H1 (cell line): ENCODE results near the gene ADCY6. TPM values are rescaled to one million over a fixed set of nuclear protein-coding genes. Genes with fewer than 3 reads are reported as not detected.

ENCODE experiments used
- CTCF ChIA-PET: fragments of 300-600 bp; sonication (Branson Sonifier 250); formaldehyde crosslinking; loops from one replicate; lab custom pipeline; 2021; ENCODE audit not compliant: partially characterized antibody; lab: Charles Lee
- POLR2A ChIA-PET: fragments of 300-600 bp; sonication (Branson Sonifier 250); formaldehyde crosslinking; loops from one replicate; lab custom pipeline; 2021; ENCODE audit warnings: inconsistent platforms; ENCODE audit not compliant: partially characterized antibody; lab: Charles Lee
- DNase-seq, 2 experiments: peaks; one replicate each; pipeline versions ENCODE4 v3.0.0 to v3.0.0-alpha.2; 2010 to 2022; ENCODE audit warnings: low spot score in 2 of 2, low read depth in 1 of 2, mixed read lengths in 1 of 2
- FAIRE-seq: peaks from 2 replicates; lab custom pipeline; 2011; peaks lifted over from hg19 to GRCh38; lab: Jason Lieb, UNC
- H2AFZ ChIP-seq: 2 replicates; pipeline ENCODE4 v1.8.1; 2012; ENCODE audit warnings: low read length, inconsistent platforms
- H2AK5ac ChIP-seq: 2 replicates; pipeline ENCODE4 v1.6.1; 2013; ENCODE audit warnings: low read depth, low read length
- H2BK120ac ChIP-seq: replicated peaks from 2 replicates; pipeline ENCODE3; 2013; ENCODE audit warnings: low read depth, low read length, inconsistent platforms
- H2BK12ac ChIP-seq: 2 replicates; pipeline ENCODE4 v1.6.1; 2013; ENCODE audit warnings: low read depth, low read length
- H2BK15ac ChIP-seq: 2 replicates; pipeline ENCODE4 v1.6.1; 2013; ENCODE audit warnings: low read length
- H2BK20ac ChIP-seq: 2 replicates; pipeline ENCODE4 v1.6.1; 2013; ENCODE audit warnings: low read length
- H2BK5ac ChIP-seq: 2 replicates; pipeline ENCODE4 v1.6.1; 2013; ENCODE audit warnings: low read depth, low read length
- H3K14ac ChIP-seq: 2 replicates; pipeline ENCODE4 v1.6.1; 2013; ENCODE audit warnings: inconsistent platforms; ENCODE audit not compliant: insufficient read length
- H3K18ac ChIP-seq: 2 replicates; pipeline ENCODE4 v1.6.1; 2013; ENCODE audit warnings: low read length; ENCODE audit errors: extremely low read depth
- H3K23ac ChIP-seq: 2 replicates; pipeline ENCODE4 v1.6.1; 2013; ENCODE audit warnings: inconsistent platforms; ENCODE audit not compliant: insufficient read length
- H3K23me2 ChIP-seq: 2 replicates; pipeline ENCODE4 v1.6.1; 2013; ENCODE audit warnings: low read depth, low read length
- H3K27ac ChIP-seq: 2 replicates; pipeline ENCODE4 v1.6.1; 2011; ENCODE audit warnings: low read depth, low read length, inconsistent platforms
- H3K27me3 ChIP-seq, 4 experiments: replicated peaks in 1 of 4; 1 replicate in 1 of 4; 2 replicates in 3 of 4; pipeline versions ENCODE4 v1.6.1 to v1.8.1; 2011 to 2013; ENCODE audit warnings: low read length in 3 of 4, mild to moderate bottlenecking in 3 of 4, inconsistent platforms in 2 of 4, mixed read lengths in 2 of 4, moderate library complexity in 1 of 4; ENCODE audit not compliant: control insufficient read depth in 3 of 4, insufficient read depth in 3 of 4; ENCODE audit errors: extremely low read depth in 1 of 4
- H3K36me3 ChIP-seq, 4 experiments: 2 replicates each; pipeline versions ENCODE4 v1.6.1 to v1.8.1; 2011 to 2013; ENCODE audit warnings: mild to moderate bottlenecking in 4 of 4, low read length in 3 of 4, moderate library complexity in 2 of 4, control low read depth in 1 of 4, inconsistent platforms in 1 of 4; ENCODE audit not compliant: insufficient read depth in 4 of 4, control insufficient read depth in 2 of 4
- H3K4ac ChIP-seq: replicated peaks from 2 replicates; pipeline ENCODE3; 2013; ENCODE audit warnings: low read length, low read depth, mixed read lengths, inconsistent platforms; ENCODE audit not compliant: insufficient read length
- H3K4me1 ChIP-seq, 4 experiments: replicated peaks in 1 of 4; 1 replicate in 1 of 4; 2 replicates in 3 of 4; pipeline versions ENCODE4 v1.6.1 to v1.8.1; 2011 to 2013; ENCODE audit warnings: low read length in 3 of 4, inconsistent platforms in 2 of 4, mixed read lengths in 1 of 4; ENCODE audit not compliant: insufficient read depth in 4 of 4, control insufficient read depth in 3 of 4
- H3K4me2 ChIP-seq, 2 experiments: 2 replicates each; pipeline versions ENCODE4 v1.6.1 to v1.8.1; 2011 to 2013; ENCODE audit warnings: low read depth in 2 of 2, low read length in 2 of 2, control low read depth in 1 of 2, inconsistent platforms in 1 of 2, mild to moderate bottlenecking in 1 of 2; ENCODE audit not compliant: insufficient read depth in 1 of 2
- H3K4me3 ChIP-seq, 4 experiments: fragments of 200-600, 300-600 bp in 1 of 4; sonication (generic), shearing (Covaris generic), sonication (Bioruptor Twin) in 1 of 4; 2 replicates each; pipeline versions ENCODE4 v1.5.1 to v1.8.1; 2011 to 2016; ENCODE audit warnings: low read length in 4 of 4, low read depth in 3 of 4, control low read depth in 2 of 4, inconsistent platforms in 2 of 4, mild to moderate bottlenecking in 2 of 4, mixed read lengths in 1 of 4, moderate library complexity in 1 of 4; ENCODE audit not compliant: insufficient read depth in 2 of 4; ENCODE audit errors: extremely low read depth in 1 of 4
- H3K56ac ChIP-seq: replicated peaks from 2 replicates; pipeline ENCODE3; 2013; ENCODE audit warnings: low read depth, mild to moderate bottlenecking, mixed read lengths, low read length, inconsistent platforms; ENCODE audit not compliant: insufficient read length
- H3K79me1 ChIP-seq: 2 replicates; pipeline ENCODE4 v1.6.1; 2013; ENCODE audit warnings: low read depth, low read length, control low read depth
- H3K79me2 ChIP-seq, 2 experiments: 2 replicates each; pipeline versions ENCODE4 v1.6.1 to v1.8.1; 2012 to 2013; ENCODE audit warnings: low read length in 2 of 2, mild to moderate bottlenecking in 2 of 2, inconsistent platforms in 1 of 2; ENCODE audit not compliant: insufficient read depth in 2 of 2, control insufficient read depth in 1 of 2
- H3K9ac ChIP-seq, 4 experiments: replicated peaks in 1 of 4; 1 replicate in 1 of 4; 2 replicates in 3 of 4; pipeline versions ENCODE4 v1.6.1 to v1.8.1; 2011 to 2013; ENCODE audit warnings: low read depth in 3 of 4, low read length in 3 of 4, control low read depth in 2 of 4, mild to moderate bottlenecking in 2 of 4, moderate library complexity in 2 of 4, inconsistent platforms in 1 of 4; ENCODE audit errors: extremely low read depth in 1 of 4
- H3K9me3 ChIP-seq, 2 experiments: 2 replicates each; pipeline versions ENCODE4 v1.6.1 to v1.8.1; 2012 to 2013; ENCODE audit warnings: mild to moderate bottlenecking in 2 of 2, moderate library complexity in 2 of 2, control low read depth in 1 of 2, inconsistent platforms in 1 of 2, low read depth in 1 of 2, low read length in 1 of 2, mixed read lengths in 1 of 2; ENCODE audit not compliant: insufficient read depth in 2 of 2
- H4K20me1 ChIP-seq, 2 experiments: replicated peaks in 1 of 2; 2 replicates each; pipeline versions ENCODE3 to v1.8.1; 2011 to 2013; ENCODE audit warnings: inconsistent platforms in 2 of 2, low read length in 2 of 2, mild to moderate bottlenecking in 1 of 2; ENCODE audit not compliant: insufficient read depth in 2 of 2, control insufficient read depth in 1 of 2
- H4K5ac ChIP-seq: 2 replicates; pipeline ENCODE4 v1.6.1; 2013; ENCODE audit warnings: low read length, low read depth, mixed read lengths, inconsistent platforms; ENCODE audit not compliant: insufficient read length
- H4K8ac ChIP-seq: 2 replicates; pipeline ENCODE4 v1.8.0; 2013; ENCODE audit warnings: mild to moderate bottlenecking, moderate library complexity, low read length, inconsistent platforms; ENCODE audit not compliant: insufficient read depth; ENCODE audit errors: extremely low read depth
- H4K91ac ChIP-seq: replicated peaks from 2 replicates; pipeline ENCODE3; 2013; ENCODE audit warnings: low read length, mixed read lengths, inconsistent platforms; ENCODE audit not compliant: insufficient read length
- ATF3 ChIP-seq: IDR thresholded peaks from 2 replicates; pipeline ENCODE4 v1.6.1; 2011; ENCODE audit warnings: low read depth, mild to moderate bottlenecking, low read length; ENCODE audit not compliant: insufficient read depth
- FOSL1 ChIP-seq: IDR thresholded peaks from 2 replicates; pipeline ENCODE4 v1.6.1; 2011; ENCODE audit warnings: mild to moderate bottlenecking, low read depth, low read length, moderate library complexity; ENCODE audit not compliant: insufficient read depth
- JUND ChIP-seq: IDR thresholded peaks from 2 replicates; pipeline ENCODE4 v1.6.1; 2011; ENCODE audit warnings: mild to moderate bottlenecking, improper control_type of control experiment, low read length
- MAFK ChIP-seq: IDR thresholded peaks from 2 replicates; pipeline ENCODE4 v1.6.1; 2012; ENCODE audit warnings: low read depth, mild to moderate bottlenecking, improper control_type of control experiment, low read length
- PHF8 ChIP-seq: fragments of 200-600 bp; sonication (generic); conservative IDR thresholded peaks from 2 replicates; pipeline ENCODE4 v1.7.1; 2012; ENCODE audit warnings: low read depth, mild to moderate bottlenecking, inconsistent platforms, low read length, moderate library complexity
- POLR2A ChIP-seq, 2 experiments: IDR thresholded peaks; 1 replicate in 1 of 2; 2 replicates in 1 of 2; pipeline ENCODE4 v1.6.1; 2011; ENCODE audit warnings: low read depth in 2 of 2, low read length in 2 of 2, mild to moderate bottlenecking in 2 of 2; ENCODE audit errors: control extremely low read depth in 1 of 2
- POLR2AphosphoS5 ChIP-seq: IDR thresholded peaks from 2 replicates; pipeline ENCODE4 v1.6.1; 2011; ENCODE audit warnings: low read depth, low read length
- POU5F1 ChIP-seq: IDR thresholded peaks from 2 replicates; pipeline ENCODE4 v1.6.1; 2011; ENCODE audit warnings: low read depth, mild to moderate bottlenecking, low read length, moderate library complexity
- RAD21 ChIP-seq, 2 experiments: IDR thresholded peaks in 1 of 2; conservative IDR thresholded peaks in 1 of 2; 2 replicates each; pipeline ENCODE4 v1.6.1; 2011; ENCODE audit warnings: low read depth in 2 of 2, low read length in 2 of 2, improper control_type of control experiment in 1 of 2, inconsistent platforms in 1 of 2, mild to moderate bottlenecking in 1 of 2, moderate library complexity in 1 of 2
- RBBP5 ChIP-seq: IDR thresholded peaks from 2 replicates; pipeline ENCODE4 v1.7.1; 2012; ENCODE audit warnings: low read depth, mild to moderate bottlenecking, inconsistent platforms, low read length, moderate library complexity, borderline replicate concordance
- SAP30 ChIP-seq: fragments of 300-600 bp; sonication (generic); IDR thresholded peaks from 2 replicates; pipeline ENCODE4 v1.7.1; 2012; ENCODE audit warnings: low read length, moderate library complexity, mild to moderate bottlenecking, inconsistent platforms; ENCODE audit not compliant: insufficient read depth, insufficient replicate concordance
- SIRT6 ChIP-seq: IDR thresholded peaks from one replicate; pipeline ENCODE4 v1.7.1; 2012; ENCODE audit warnings: low read length, inconsistent platforms
- SIX5 ChIP-seq: IDR thresholded peaks from 2 replicates; pipeline ENCODE4 v1.6.1; 2011; ENCODE audit warnings: mild to moderate bottlenecking, low read depth, low read length
- YY1 ChIP-seq: IDR thresholded peaks from 2 replicates; pipeline ENCODE4 v1.6.1; 2011; ENCODE audit warnings: low read depth, mild to moderate bottlenecking, low read length
- WGBS, 2 experiments: shearing (Covaris generic) in 1 of 2; methylation state at CpG; one replicate each; pipeline versions ENCODE4 v1.1.6 to v1.1.7; 2013 to 2015; ENCODE audit warnings: low lambda C conversion rate in 2 of 2, mixed read lengths in 2 of 2, inconsistent platforms in 1 of 2, low coverage in 1 of 2, missing lambda C conversion rate in 1 of 2; ENCODE audit not compliant: insufficient replicate concordance in 2 of 2, insufficient coverage in 1 of 2, insufficient read length in 1 of 2; ENCODE audit errors: extremely low coverage in 1 of 2, missing lambda C conversion rate in 1 of 2; 5-methylcytosine and 5-hydroxymethylcytosine counted together
- polyA plus RNA-seq, 7 experiments: library from polyadenylated mRNA; depleted of rRNA in 3 of 7; stranded (reverse) in 5 of 7; unstranded in 2 of 7; fragments of >200 nt in 5 of 7; fragments of 200-250 nt in 2 of 7; gene quantifications; 1 replicate in 5 of 7; 2 replicates in 1 of 7; 4 replicates in 1 of 7; pipeline versions ENCODE4 v1.2.1 to v1.2.3, GENCODE V29; 2011 to 2013; ENCODE audit warnings: missing spikeins in 2 of 7, mixed read lengths in 2 of 7
- total RNA-seq: library from RNA; stranded (reverse); fragmentation: NEBNext Ultra II Directional; extraction: Animal tissue kit (Norgen Biotek cat#: 25700); gene quantifications from 2 replicates; pipeline ENCODE4 v1.2.1, GENCODE V29; 2021

Gene ADCY6
- total and polyA plus RNA-seq, 2 of the 8 experiments (the other 6 are each of a cell fraction or from before 2014, with no cell fraction given) = 11.7 to 17.5 TPM

DNA sequence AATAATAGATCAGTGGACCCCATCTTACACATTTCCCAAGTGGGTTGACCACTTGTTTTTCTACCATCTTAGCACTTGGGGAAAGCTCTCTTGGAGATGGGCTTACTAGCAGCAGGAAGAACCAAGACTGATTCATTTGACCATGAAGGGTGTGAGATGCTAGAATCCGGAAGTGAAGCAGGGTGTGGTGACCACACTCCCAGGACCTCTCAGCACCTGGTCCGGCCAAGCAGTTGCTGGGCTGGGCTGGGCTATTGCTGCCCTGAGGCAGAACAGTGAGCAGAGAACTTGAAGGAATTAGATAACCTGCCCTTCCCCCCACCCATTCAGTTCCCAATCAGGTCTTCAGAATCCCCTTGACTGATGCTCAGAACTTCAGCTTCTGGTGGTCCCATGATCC is 24.4 kb downstream of the ADCY6 start:
- H3K9ac ChIP-seq = no peak overlapping the region
- H3K4me1 ChIP-seq = peaks cover 0 to 14% (median 9%) of the 10 kb centered on the region in 4 experiments; a peak in 6 of 7 replicates
- H2AFZ ChIP-seq = no peak overlapping the region
- no peak overlapping the region for H3K23ac ChIP-seq
- H4K5ac ChIP-seq = no peak overlapping the region
- H2AK5ac ChIP-seq = no peak overlapping the region
- no peaks in the 10 kb centered on the region for H4K20me1 ChIP-seq
- H3K27ac ChIP-seq = no peak overlapping the region
- WGBS, 2 experiments = 98% methylated on average over 2 of the region's 2 CpGs; no CpG with 5 or more reads in 1 of the 2 experiments
- H3K79me1 ChIP-seq = no peaks in the 10 kb centered on the region
- no peaks in the 10 kb centered on the region for H3K9me3 ChIP-seq
- H3K23me2 ChIP-seq = no peaks in the 10 kb centered on the region
- H3K27me3 ChIP-seq = no peaks in the 10 kb centered on the region
- H3K79me2 ChIP-seq = no peaks in the 10 kb centered on the region
- H3K4me2 ChIP-seq = no peak overlapping the region
- no peak overlapping the region for H2BK120ac ChIP-seq
- no peak overlapping the region for H3K4ac ChIP-seq
- no peak overlapping the region for H3K56ac ChIP-seq
- ChIA-PET POLR2A (interaction anchor here (1.3 kb wide), 1 partner anchor 25 kb away, joined by 5 read pairs; no protein-coding TSS in a partner anchor), CTCF (interaction anchor here (1.1 to 2.2 kb wide), 3 partner anchors 9 to 31 kb away, joined by 4 to 12 read pairs (median 6); no protein-coding TSS in a partner anchor)
- no peak overlapping the region for H4K8ac ChIP-seq
- FAIRE-seq (no peak), DNase-seq (no peak)
- H3K18ac ChIP-seq = no peak overlapping the region
- no peak overlapping the region for H4K91ac ChIP-seq
- H3K4me3 ChIP-seq = no peak overlapping the region
- H2BK15ac ChIP-seq = no peak overlapping the region
- H2BK20ac ChIP-seq = no peak overlapping the region
- no peak overlapping the region for H2BK12ac ChIP-seq
- peaks cover 0 to 3% (median 0%) of the 10 kb centered on the region in 4 experiments; a peak in 2 of 8 replicates for H3K36me3 ChIP-seq
- no peak overlapping the region for H2BK5ac ChIP-seq
- no peak overlapping the region for H3K14ac ChIP-seq
- TF ChIP-seq POLR2A (IDR thresholded peaks at IDR 0.05; ENCODE audit: control extremely low read depth in 1 of 2, low read depth in 2 of 2, low read length in 2 of 2) (no peak), POLR2AphosphoS5 (no peak), POU5F1 (no peak), SIRT6 (no peak), JUND (no peak), MAFK (no peak), SIX5 (no peak), ATF3 (no peak), SAP30 (no peak), RBBP5 (no peak), FOSL1 (no peak), PHF8 (no peak), YY1 (no peak), RAD21 (IDR thresholded peaks at IDR 0.05 in 1 of 2, conservative IDR thresholded peaks at IDR 0.05 in 1 of 2; ENCODE audit: low read depth in 2 of 2, low read length in 2 of 2) (no peak)
